ENCODE results near the gene CCDC92B. TPM values are rescaled to one million over a fixed set of nuclear protein-coding genes. Genes with fewer than 3 reads are reported as not detected.

Gene CCDC92B
- total and polyA plus RNA-seq, 2 of the 4 experiments (the other 2 are of a cell fraction): not detected

DNA sequence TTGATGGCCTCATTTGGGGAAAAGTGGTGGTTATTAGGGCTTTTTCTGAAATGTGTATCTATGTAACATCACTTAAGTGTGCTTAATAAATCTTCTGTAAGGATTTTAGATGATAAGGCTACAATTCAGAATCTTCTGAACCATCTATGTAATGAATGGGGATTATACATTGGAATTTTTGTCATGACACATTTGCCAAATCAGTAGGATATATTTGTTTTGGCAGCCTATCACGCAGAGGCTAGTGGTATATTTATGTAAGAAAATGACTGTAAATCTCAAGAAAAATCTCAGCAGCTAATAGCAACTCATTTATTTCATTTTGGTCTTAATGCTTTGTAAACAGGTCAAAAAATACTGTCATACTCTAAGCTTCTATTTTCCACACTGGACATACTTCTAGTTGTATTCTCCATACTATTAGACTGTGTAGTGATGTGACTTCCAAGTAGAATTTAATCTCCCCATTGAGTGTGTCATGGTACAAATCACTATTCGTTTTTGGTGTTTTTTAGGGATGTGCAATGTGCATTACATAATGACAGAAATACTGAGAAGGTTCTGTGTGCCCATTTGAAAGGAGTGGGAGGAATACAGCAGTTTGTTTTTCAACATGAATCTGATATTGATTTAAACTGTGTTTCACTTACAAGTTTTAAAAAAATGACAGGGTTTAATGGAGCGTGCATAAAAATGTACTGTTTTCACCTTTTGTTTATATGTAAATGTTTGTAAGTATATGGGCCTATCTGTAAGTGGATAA is 67.1 kb downstream of the CCDC92B start (continued):
- TF ChIP-seq, protein P1, sequence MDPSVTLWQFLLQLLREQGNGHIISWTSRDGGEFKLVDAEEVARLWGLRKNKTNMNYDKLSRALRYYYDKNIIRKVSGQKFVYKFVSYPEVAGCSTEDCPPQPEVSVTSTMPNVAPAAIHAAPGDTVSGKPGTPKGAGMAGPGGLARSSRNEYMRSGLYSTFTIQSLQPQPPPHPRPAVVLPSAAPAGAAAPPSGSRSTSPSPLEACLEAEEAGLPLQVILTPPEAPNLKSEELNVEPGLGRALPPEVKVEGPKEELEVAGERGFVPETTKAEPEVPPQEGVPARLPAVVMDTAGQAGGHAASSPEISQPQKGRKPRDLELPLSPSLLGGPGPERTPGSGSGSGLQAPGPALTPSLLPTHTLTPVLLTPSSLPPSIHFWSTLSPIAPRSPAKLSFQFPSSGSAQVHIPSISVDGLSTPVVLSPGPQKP (IDR thresholded peaks at IDR 0.05; ENCODE audit: borderline replicate concordance, low read depth, low read length): no peak

DNA sequence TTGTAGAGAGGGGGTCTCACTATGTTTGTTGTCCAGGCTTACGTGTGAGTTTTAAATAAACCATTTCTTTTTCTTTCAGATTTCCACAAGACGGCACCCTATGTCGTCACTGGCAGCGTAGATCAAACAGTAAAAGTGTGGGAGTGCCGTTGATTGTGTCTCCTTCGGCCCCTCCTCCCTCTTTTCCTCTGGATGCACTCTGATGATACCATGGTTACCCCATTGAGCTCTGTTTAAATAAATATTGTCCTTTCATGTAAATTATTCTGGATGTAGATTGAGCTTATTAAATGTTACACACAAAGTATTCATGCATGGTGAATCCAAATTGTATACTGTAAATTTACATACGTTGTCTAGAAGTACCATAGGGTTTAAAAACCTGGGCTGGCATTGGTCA is 67.8 kb downstream of the CCDC92B start:
- no peak overlapping the region for H2BK20ac ChIP-seq (ENCODE audit: low read depth, low read length)
- H2AK5ac ChIP-seq (ENCODE audit: low read depth, low read length): no peak overlapping the region
- ATAC-seq (ENCODE audit: low read depth): no peak
- no peak overlapping the region for H3K4me2 ChIP-seq (ENCODE audit: low read depth, low read length)
- no TSS peak for BruUV-seq (replicated peaks)
- H3K27me3 ChIP-seq (ENCODE audit: control insufficient read depth, insufficient read depth, low read length): no peaks in the 10 kb centered on the region
- no peak overlapping the region for H2AFZ ChIP-seq (replicated peaks; ENCODE audit: low read length, poor library complexity)
- peaks cover 12% of the 10 kb centered on the region for H3K9me1 ChIP-seq (ENCODE audit: insufficient read depth, low read length)
- peaks cover 31% of the 10 kb centered on the region for H3K36me3 ChIP-seq (ENCODE audit: control insufficient read depth, insufficient read depth, low read length)
- no peak for DNase-seq
- H3K9ac ChIP-seq (ENCODE audit: low read depth, low read length): no peak overlapping the region
- H3K4me1 ChIP-seq (ENCODE audit: control insufficient read depth, insufficient read depth, low read length): peaks cover 3% of the 10 kb centered on the region
- WGBS, 2 experiments (ENCODE audit: extremely low coverage in 2 of 2, insufficient read length in 1 of 2): no CpG with 5 or more reads among the region's 7 CpGs
- in situ Hi-C loops (cut with MboI; ENCODE audit: low sequenced_read_pairs): no loop called here
- H2BK15ac ChIP-seq (ENCODE audit: low read depth, low read length): no peak overlapping the region
- H3K4me3 ChIP-seq (ENCODE audit: insufficient read depth, low read depth, low read length): no peak overlapping the region
- intact Hi-C loops (cut with micrococcal nuclease): loop anchor here (5.0 kb wide), 1 partner anchor 259 kb away; no protein-coding TSS in a partner anchor
- H2BK120ac ChIP-seq (ENCODE audit: low read depth, low read length): no peak overlapping the region
- no peak overlapping the region for H4K91ac ChIP-seq (ENCODE audit: insufficient read depth, low read depth, low read length)
- no peak overlapping the region for H3K14ac ChIP-seq (replicated peaks; ENCODE audit: low read depth, low read length)
- H3K27ac ChIP-seq (ENCODE audit: insufficient read depth, low read length): no peak overlapping the region
- H3K56ac ChIP-seq (ENCODE audit: extremely low read depth, insufficient read depth, low read length): no peak overlapping the region
- no peak overlapping the region for H3K4ac ChIP-seq (ENCODE audit: low read depth, low read length)
- H4K8ac ChIP-seq (ENCODE audit: low read depth in 2 of 2, low read length in 2 of 2): no peak overlapping the region
- H2BK5ac ChIP-seq (ENCODE audit: low read depth, low read length, poor library complexity, severe bottlenecking): no peak overlapping the region
- H3K9me3 ChIP-seq (ENCODE audit: control insufficient read depth, insufficient read depth, low read length): no peaks in the 10 kb centered on the region
- POLR2A ChIA-PET (ENCODE audit: unreplicated experiment): no interaction called here
- H3K79me1 ChIP-seq (ENCODE audit: low read depth in 1 of 2, low read length in 2 of 2): peaks cover 20 to 65% of the 10 kb centered on the region in 2 experiments; a peak in 3 of 4 replicates
- H2AK9ac ChIP-seq (replicated peaks; ENCODE audit: low read depth, low read length, poor library complexity): no peak overlapping the region
- H4K20me1 ChIP-seq (ENCODE audit: insufficient read depth, low read length): peaks cover 50% of the 10 kb centered on the region
- H4K5ac ChIP-seq (ENCODE audit: low read depth, low read length): no peak overlapping the region
- CTCF ChIA-PET: no interaction called here
- dilution Hi-C loops (cut with HindIII; ENCODE audit: low sequenced_read_pairs, unreplicated experiment): no loop called here
- no peak overlapping the region for H3K23ac ChIP-seq (ENCODE audit: low read depth, low read length)
- no peak overlapping the region for H3K18ac ChIP-seq (ENCODE audit: low read depth, low read length)
- TF ChIP-seq, protein P1 (IDR thresholded peaks at IDR 0.05; ENCODE audit: borderline replicate concordance, low read depth, low read length): no peak
- TF ChIP-seq RAD21 (IDR thresholded peaks at IDR 0.05; ENCODE audit: low read length) (no peak), NFE2L2 (IDR thresholded peaks at IDR 0.05; ENCODE audit: low read depth, low read length) (no peak), SMC3 (IDR thresholded peaks at IDR 0.05; ENCODE audit: low read depth, low read length) (no peak), CEBPB (IDR thresholded peaks at IDR 0.05; ENCODE audit: low read depth, low read length) (no peak), MAZ (IDR thresholded peaks at IDR 0.05; ENCODE audit: borderline replicate concordance, low read depth, low read length) (no peak), RFX5 (IDR thresholded peaks at IDR 0.05; ENCODE audit: low read depth, low read length) (no peak), POLR2A (IDR thresholded peaks at IDR 0.05; ENCODE audit: low read depth, low read length) (no peak), FOS (IDR thresholded peaks at IDR 0.05; ENCODE audit: low read depth, low read length) (no peak), BHLHE40 (IDR thresholded peaks at IDR 0.05; ENCODE audit: low read depth, low read length) (no peak), MAFK (IDR thresholded peaks at IDR 0.05; ENCODE audit: low read depth, low read length) (no peak), MXI1 (IDR thresholded peaks at IDR 0.05; ENCODE audit: borderline replicate concordance, low read depth, low read length) (no peak)
- TF ChIP-seq, protein P2, sequence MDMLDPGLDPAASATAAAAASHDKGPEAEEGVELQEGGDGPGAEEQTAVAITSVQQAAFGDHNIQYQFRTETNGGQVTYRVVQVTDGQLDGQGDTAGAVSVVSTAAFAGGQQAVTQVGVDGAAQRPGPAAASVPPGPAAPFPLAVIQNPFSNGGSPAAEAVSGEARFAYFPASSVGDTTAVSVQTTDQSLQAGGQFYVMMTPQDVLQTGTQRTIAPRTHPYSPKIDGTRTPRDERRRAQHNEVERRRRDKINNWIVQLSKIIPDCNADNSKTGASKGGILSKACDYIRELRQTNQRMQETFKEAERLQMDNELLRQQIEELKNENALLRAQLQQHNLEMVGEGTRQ (IDR thresholded peaks at IDR 0.05; ENCODE audit: low read depth, low read length): no peak

All from IMR-90 (cell line).